Mesendoderm (in vitro differentiated cells): ENCODE results near the gene CD22.

Experiments used
- DNase-seq: peaks from one replicate; pipeline ENCODE4 v3.0.0; 2013
- H2AK5ac ChIP-seq: 2 replicates; pipeline ENCODE4 v1.6.1; 2013; ENCODE audit warnings: low read length, inconsistent platforms
- H2BK120ac ChIP-seq: 2 replicates; pipeline ENCODE4 v1.6.1; 2013; ENCODE audit warnings: low read depth, mild to moderate bottlenecking, low read length, moderate library complexity, mixed read lengths
- H2BK15ac ChIP-seq: replicated peaks from 2 replicates; pipeline ENCODE4 v1.6.1; 2013; ENCODE audit warnings: low read depth, mild to moderate bottlenecking, moderate library complexity
- H2BK5ac ChIP-seq: 2 replicates; pipeline ENCODE4 v1.6.1; 2013; ENCODE audit warnings: low read length, inconsistent platforms
- H3K18ac ChIP-seq: 2 replicates; pipeline ENCODE4 v1.6.1; 2013; ENCODE audit warnings: mild to moderate bottlenecking, low read length, mixed read lengths
- H3K23ac ChIP-seq: one replicate; pipeline ENCODE4 v1.6.1; 2013; ENCODE audit warnings: low read length
- H3K27ac ChIP-seq: 2 replicates; pipeline ENCODE4 v1.5.1; 2013; ENCODE audit warnings: low read depth, mild to moderate bottlenecking, inconsistent platforms, low read length, moderate library complexity
- H3K27me3 ChIP-seq: 2 replicates; pipeline ENCODE4 v1.6.1; 2013; ENCODE audit warnings: low read length, control low read depth, mild to moderate bottlenecking, inconsistent platforms; ENCODE audit not compliant: insufficient read depth, poor library complexity
- H3K36me3 ChIP-seq: 2 replicates; pipeline ENCODE4 v1.6.1; 2013; ENCODE audit warnings: low read length, inconsistent platforms; ENCODE audit not compliant: control insufficient read depth, insufficient read depth
- H3K4ac ChIP-seq: one replicate; pipeline ENCODE4 v1.6.1; 2013; ENCODE audit warnings: low read depth, mild to moderate bottlenecking, low read length, moderate library complexity
- H3K4me1 ChIP-seq: 2 replicates; pipeline ENCODE4 v1.6.1; 2013; ENCODE audit warnings: low read depth, low read length, inconsistent platforms; ENCODE audit not compliant: control insufficient read depth
- H3K4me2 ChIP-seq: 2 replicates; pipeline ENCODE4 v1.6.1; 2013; ENCODE audit warnings: low read length
- H3K4me3 ChIP-seq: 2 replicates; pipeline ENCODE4 v1.5.1; 2013; ENCODE audit warnings: mild to moderate bottlenecking, low read length
- H3K56ac ChIP-seq: one replicate; pipeline ENCODE4 v1.6.1; 2013; ENCODE audit warnings: low read length
- H3K79me1 ChIP-seq: 2 replicates; pipeline ENCODE4 v1.6.1; 2013; ENCODE audit warnings: low read length, inconsistent platforms
- H3K79me2 ChIP-seq: 2 replicates; pipeline ENCODE4 v1.6.1; 2013; ENCODE audit warnings: mild to moderate bottlenecking, low read length; ENCODE audit not compliant: control insufficient read depth, insufficient read depth
- H3K9ac ChIP-seq: 2 replicates; pipeline ENCODE4 v1.6.1; 2013; ENCODE audit warnings: low read length, inconsistent platforms
- H4K5ac ChIP-seq: one replicate; pipeline ENCODE4 v1.6.1; 2013; ENCODE audit warnings: low read length
- H4K8ac ChIP-seq: one replicate; pipeline ENCODE4 v1.6.1; 2013; ENCODE audit warnings: low read depth, mild to moderate bottlenecking, control low read depth, low read length, moderate library complexity
- WGBS: extraction: QIAGEN DNeasy Blood & Tissue Kit; methylation state at CpG from one replicate; pipeline ENCODE4 v1.1.7; 2013; ENCODE audit warnings: low lambda C conversion rate, missing lambda C conversion rate; ENCODE audit not compliant: insufficient coverage; ENCODE audit errors: extremely low coverage; 5-methylcytosine and 5-hydroxymethylcytosine counted together

The CD22 gene

DNA sequence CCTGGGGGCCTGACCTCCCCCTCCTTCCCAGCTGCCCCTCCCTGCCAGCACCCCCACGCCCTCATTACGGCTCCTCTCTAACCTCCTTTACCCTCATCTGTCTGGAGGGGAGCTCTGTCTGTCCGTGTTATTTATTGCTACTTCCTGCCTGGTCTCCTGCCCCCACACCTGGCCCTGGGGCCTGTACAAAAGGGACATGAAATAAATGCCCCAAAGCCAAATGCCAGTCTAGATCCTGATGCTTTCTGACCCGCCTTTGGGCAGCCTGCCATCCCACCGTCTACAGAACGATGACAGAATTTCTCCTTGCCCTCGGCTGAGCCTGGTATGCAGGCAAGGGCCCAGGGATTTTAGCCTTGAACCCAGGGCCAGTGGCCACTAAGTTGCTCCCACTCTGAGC is 15.4 kb upstream of the CD22 start:
- Histone ChIP-seq H3K79me1 (no peaks in the 10 kb centered on the region), H2BK15ac (no peak overlapping the region), H3K27me3 (no peaks in the 10 kb centered on the region), H3K4me1 (no peaks in the 10 kb centered on the region), H4K5ac (no peak overlapping the region), H3K4me2 (no peak overlapping the region), H3K36me3 (no peaks in the 10 kb centered on the region), H3K18ac (no peak overlapping the region), H4K8ac (no peak overlapping the region), H2AK5ac (no peak overlapping the region), H3K23ac (no peak overlapping the region), H3K79me2 (no peaks in the 10 kb centered on the region), H3K27ac (no peak overlapping the region), H2BK120ac (no peak overlapping the region), H3K4me3 (no peak overlapping the region), H3K9ac (no peak overlapping the region), H2BK5ac (no peak overlapping the region), H3K56ac (no peak overlapping the region), H3K4ac (no peak overlapping the region)
- no CpG with 5 or more reads among the region's 7 CpGs for WGBS
- no peak for DNase-seq

DNA sequence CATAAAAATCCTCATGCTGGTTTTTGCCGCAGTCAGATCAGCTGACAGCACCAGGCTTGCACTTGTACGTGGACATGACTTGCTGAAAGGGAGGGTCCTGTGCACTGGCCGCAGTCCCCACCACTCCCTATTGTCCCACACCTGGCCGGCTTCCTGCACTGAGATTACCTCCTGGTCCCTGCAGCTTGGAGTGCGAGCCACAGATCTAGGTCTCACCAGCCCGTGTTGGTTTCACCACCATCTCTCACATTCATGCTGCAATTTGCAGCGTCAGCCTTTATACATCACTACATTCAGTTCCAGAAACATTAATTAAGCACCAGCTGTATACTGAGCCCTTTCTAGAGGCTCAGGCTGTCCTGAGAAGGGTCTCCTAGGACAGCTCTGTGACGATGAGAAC is 15.0 kb upstream of the CD22 start:
- Histone ChIP-seq H4K5ac (no peak overlapping the region), H2BK15ac (no peak overlapping the region), H2BK5ac (no peak overlapping the region), H3K79me2 (no peaks in the 10 kb centered on the region), H3K4me2 (no peak overlapping the region), H4K8ac (no peak overlapping the region), H3K56ac (no peak overlapping the region), H3K9ac (no peak overlapping the region), H3K79me1 (no peaks in the 10 kb centered on the region), H3K27ac (no peak overlapping the region), H3K4ac (no peak overlapping the region), H3K36me3 (no peaks in the 10 kb centered on the region), H2BK120ac (no peak overlapping the region), H3K27me3 (no peaks in the 10 kb centered on the region), H3K4me3 (no peak overlapping the region), H3K4me1 (no peaks in the 10 kb centered on the region), H3K18ac (no peak overlapping the region), H3K23ac (no peak overlapping the region), H2AK5ac (no peak overlapping the region)
- DNase-seq, result no peak
- WGBS, result no CpG with 5 or more reads among the region's 8 CpGs

GRCh38 chr19:35314858-35315470 is 14.0 kb upstream of the CD22 start:
- no peaks in the 10 kb centered on the region for H3K79me2 ChIP-seq
- no peak overlapping the region for H3K23ac ChIP-seq
- H4K5ac ChIP-seq, result no peak overlapping the region
- H3K36me3 ChIP-seq, result no peaks in the 10 kb centered on the region
- no peak overlapping the region for H2BK5ac ChIP-seq
- H3K18ac ChIP-seq, result no peak overlapping the region
- no peak overlapping the region for H2BK120ac ChIP-seq
- no peak overlapping the region for H4K8ac ChIP-seq
- no peaks in the 10 kb centered on the region for H3K4me1 ChIP-seq
- no CpG with 5 or more reads among the region's 10 CpGs for WGBS
- no peak overlapping the region for H2AK5ac ChIP-seq
- no peak for DNase-seq
- no peak overlapping the region for H3K4ac ChIP-seq
- H3K56ac ChIP-seq, result no peak overlapping the region
- no peaks in the 10 kb centered on the region for H3K27me3 ChIP-seq
- no peak overlapping the region for H3K4me3 ChIP-seq
- H3K4me2 ChIP-seq, result no peak overlapping the region
- no peak overlapping the region for H3K27ac ChIP-seq
- H3K79me1 ChIP-seq, result no peaks in the 10 kb centered on the region
- H2BK15ac ChIP-seq, result no peak overlapping the region
- no peak overlapping the region for H3K9ac ChIP-seq

GRCh38 chr19:35315883-35316282 is 13.1 kb upstream of the CD22 start:
- Histone ChIP-seq H3K18ac (no peak overlapping the region), H2AK5ac (no peak overlapping the region), H3K27ac (no peak overlapping the region), H2BK15ac (no peak overlapping the region), H2BK5ac (no peak overlapping the region), H3K4me1 (no peaks in the 10 kb centered on the region), H2BK120ac (no peak overlapping the region), H3K4me3 (no peak overlapping the region), H3K36me3 (no peaks in the 10 kb centered on the region), H4K5ac (no peak overlapping the region), H3K27me3 (no peaks in the 10 kb centered on the region), H4K8ac (no peak overlapping the region), H3K23ac (no peak overlapping the region), H3K56ac (no peak overlapping the region), H3K9ac (no peak overlapping the region), H3K4me2 (no peak overlapping the region), H3K79me2 (no peaks in the 10 kb centered on the region), H3K4ac (no peak overlapping the region), H3K79me1 (no peaks in the 10 kb centered on the region)
- WGBS, result no CpG with 5 or more reads among the region's 9 CpGs
- no peak for DNase-seq

- no peak overlapping the region for H3K27ac ChIP-seq
- no peak overlapping the region for H2BK15ac ChIP-seq
- no peak overlapping the region for H3K56ac ChIP-seq
- H2AK5ac ChIP-seq, result no peak overlapping the region
- H3K79me2 ChIP-seq, result no peaks in the 10 kb centered on the region
- no peak overlapping the region for H3K4ac ChIP-seq
- no peak overlapping the region for H3K4me3 ChIP-seq
- H3K36me3 ChIP-seq, result no peaks in the 10 kb centered on the region
- H3K4me1 ChIP-seq, result no peaks in the 10 kb centered on the region
- no peak overlapping the region for H2BK5ac ChIP-seq
- no peak overlapping the region for H2BK120ac ChIP-seq
- WGBS, result no CpG with 5 or more reads among the region's 9 CpGs
- H3K23ac ChIP-seq, result no peak overlapping the region
- no peak overlapping the region for H3K18ac ChIP-seq
- H4K8ac ChIP-seq, result no peak overlapping the region
- no peaks in the 10 kb centered on the region for H3K27me3 ChIP-seq
- H3K79me1 ChIP-seq, result no peaks in the 10 kb centered on the region
- H3K4me2 ChIP-seq, result no peak overlapping the region
- H4K5ac ChIP-seq, result no peak overlapping the region
- H3K9ac ChIP-seq, result no peak overlapping the region
- no peak for DNase-seq
These were observed 12.4 kb upstream of the CD22 start for GRCh38 chr19:35316560-35316959.

GRCh38 chr19:35317464-35318043 is 11.4 kb upstream of the CD22 start:
- Histone ChIP-seq H2BK120ac (no peak overlapping the region), H2BK5ac (no peak overlapping the region), H3K4ac (no peak overlapping the region), H3K18ac (no peak overlapping the region), H3K27me3 (no peaks in the 10 kb centered on the region), H4K8ac (no peak overlapping the region), H3K36me3 (no peaks in the 10 kb centered on the region), H3K4me1 (no peaks in the 10 kb centered on the region), H2AK5ac (no peak overlapping the region), H3K56ac (no peak overlapping the region), H3K27ac (no peak overlapping the region), H3K79me2 (no peaks in the 10 kb centered on the region), H2BK15ac (no peak overlapping the region), H3K79me1 (no peaks in the 10 kb centered on the region), H3K23ac (no peak overlapping the region), H3K4me3 (no peak overlapping the region), H4K5ac (no peak overlapping the region), H3K4me2 (no peak overlapping the region), H3K9ac (no peak overlapping the region)
- DNase-seq, result no peak
- no CpG with 5 or more reads among the region's 7 CpGs for WGBS
